Vagina (tissue), 2 donors: ENCODE data around the gene RNF166.

Source experiments
- CTCF ChIP-seq, 3 experiments: fragments of 450-650 bp in 2 of 3; fragments of 200-600 bp in 1 of 3; sonication (generic) in 1 of 3; IDR thresholded peaks; one replicate each; pipeline ENCODE4 v1.5.1; 2017 to 2019; ENCODE audit warnings: antibody characterized with exemption in 3 of 3, mild to moderate bottlenecking in 2 of 3, moderate library complexity in 2 of 3
- POLR2AphosphoS5 ChIP-seq, 2 donors: sonication (generic); formaldehyde crosslinking; IDR thresholded peaks; one replicate each; pipeline ENCODE4 v1.9.0; 2017; ENCODE audit warnings: antibody characterized with exemption in 2 of 2, mild to moderate bottlenecking in 2 of 2, low read depth in 1 of 2; ENCODE audit not compliant: insufficient read depth in 1 of 2

- TF ChIP-seq CTCF (IDR thresholded peaks at IDR 0.05) (no peak), POLR2AphosphoS5 (IDR thresholded peaks at IDR 0.05; ENCODE audit: insufficient read depth in 1 of 2, low read depth in 1 of 2) (no peak)
These were observed 48.9 kb upstream of the RNF166 start for GRCh38 chr16:88754912-88755744.
